HG03520 (cell line): Measurements from ENCODE around the gene PCNX1.

Experiments
- ATAC-seq: cut with Tn5 transposase; IDR thresholded peaks from one replicate; pipeline ENCODE4 v1.9.1; 2021; ENCODE audit warnings: mild to moderate bottlenecking, moderate library complexity; ENCODE audit not compliant: unreplicated experiment

PCNX1 gene

DNA sequence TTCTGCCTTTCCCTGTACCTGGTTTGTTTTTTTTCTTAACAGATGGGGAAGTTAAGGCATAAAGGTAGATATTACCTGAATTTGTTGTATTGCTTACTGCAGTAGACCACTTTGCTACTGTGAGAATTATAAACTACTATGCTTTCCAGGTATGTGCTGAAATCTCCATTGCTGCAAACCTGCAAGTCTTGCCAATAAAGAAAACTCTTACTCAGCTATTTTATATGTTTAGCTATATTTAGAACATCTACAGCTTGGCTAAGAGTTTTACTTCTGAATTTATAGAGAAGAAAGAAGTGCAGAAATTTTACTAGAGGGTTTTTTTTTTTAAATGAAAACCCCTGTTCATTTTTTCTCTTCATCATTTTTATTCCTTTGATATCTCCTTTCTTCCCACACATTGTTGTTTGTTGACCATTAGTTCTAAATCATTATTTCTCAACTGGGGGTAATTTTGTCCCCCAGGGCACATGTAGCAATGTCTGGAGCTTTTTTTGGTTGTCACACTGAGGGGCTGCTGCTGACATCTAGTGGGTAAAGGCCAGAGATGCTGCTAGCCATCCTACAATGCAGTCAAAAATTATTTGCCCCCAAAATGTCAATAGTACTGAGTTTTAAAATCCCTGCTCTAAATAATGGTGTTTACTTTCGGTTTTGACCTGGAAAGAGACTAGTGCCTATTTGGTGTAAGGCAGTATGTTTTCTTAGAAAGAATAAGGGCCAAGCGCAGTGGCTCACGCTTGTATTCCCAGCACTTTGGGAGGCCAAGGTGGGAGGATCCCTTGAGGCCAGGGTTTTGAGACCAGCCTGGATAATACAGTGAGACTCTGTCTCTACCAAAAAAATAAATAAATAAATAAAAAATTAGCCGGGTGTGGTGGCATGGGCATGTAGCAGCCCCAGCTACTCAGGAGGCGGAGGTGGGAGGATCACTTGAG, 48.6 kb downstream of the PCNX1 start:
- ATAC-seq, result no peak

DNA sequence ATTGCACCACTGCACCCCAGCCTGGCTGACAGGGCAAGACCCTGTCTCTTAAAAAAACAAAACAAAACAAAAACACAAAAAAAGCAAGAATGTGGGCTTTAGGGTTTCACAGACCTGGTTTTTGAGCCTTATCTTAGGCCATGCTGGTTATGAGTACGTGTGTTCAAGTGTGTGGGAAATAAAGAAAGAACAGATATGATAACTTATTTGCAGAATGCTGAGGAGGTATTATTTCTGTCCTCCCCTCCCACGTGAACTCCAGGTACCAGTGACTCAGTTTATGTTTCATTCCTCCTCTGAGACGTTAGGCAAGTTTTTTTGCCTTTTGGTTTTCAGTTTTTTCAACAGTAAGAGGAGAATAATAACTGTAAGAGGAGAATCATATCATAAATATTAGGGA, 49.3 kb downstream of the PCNX1 start:
- no peak for ATAC-seq

DNA sequence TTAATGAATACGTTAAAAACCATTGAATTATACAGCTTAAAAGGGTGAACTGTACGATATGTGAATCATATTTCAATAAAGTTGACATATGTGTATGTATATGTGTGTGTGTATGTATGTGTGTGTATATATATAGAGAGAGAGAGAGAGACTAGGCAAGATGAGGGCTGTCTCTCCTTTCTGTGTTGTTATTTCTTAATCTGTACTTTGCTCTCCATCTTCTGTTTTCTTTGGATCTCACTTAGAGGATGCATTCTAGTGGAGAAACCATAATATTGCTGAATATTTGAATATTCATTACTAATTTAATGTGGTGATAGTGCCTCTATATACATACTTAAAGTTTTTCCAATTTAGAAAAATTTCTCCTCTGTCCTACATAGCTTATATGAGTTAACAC, 50.5 kb downstream of the PCNX1 start:
- no peak for ATAC-seq

DNA sequence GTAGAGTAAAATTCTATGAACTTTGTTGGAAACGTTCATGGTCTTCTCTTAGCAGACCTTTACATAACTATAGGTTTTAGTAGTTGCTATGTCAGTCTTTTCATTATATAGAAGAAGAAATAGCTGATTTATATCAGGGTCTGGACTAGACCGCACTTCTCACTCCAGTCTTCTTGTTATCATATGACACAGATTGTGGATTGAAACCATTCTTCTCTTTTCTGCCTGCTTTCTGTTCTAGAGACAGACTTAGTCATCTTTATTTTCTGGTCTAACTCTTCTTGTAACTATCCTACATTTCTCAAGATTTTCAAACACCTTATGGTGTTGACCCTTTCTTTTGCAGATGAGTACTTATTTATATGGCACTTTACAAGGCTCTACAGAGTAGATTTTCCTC, 55.7 kb downstream of the PCNX1 start:
- no peak for ATAC-seq

DNA sequence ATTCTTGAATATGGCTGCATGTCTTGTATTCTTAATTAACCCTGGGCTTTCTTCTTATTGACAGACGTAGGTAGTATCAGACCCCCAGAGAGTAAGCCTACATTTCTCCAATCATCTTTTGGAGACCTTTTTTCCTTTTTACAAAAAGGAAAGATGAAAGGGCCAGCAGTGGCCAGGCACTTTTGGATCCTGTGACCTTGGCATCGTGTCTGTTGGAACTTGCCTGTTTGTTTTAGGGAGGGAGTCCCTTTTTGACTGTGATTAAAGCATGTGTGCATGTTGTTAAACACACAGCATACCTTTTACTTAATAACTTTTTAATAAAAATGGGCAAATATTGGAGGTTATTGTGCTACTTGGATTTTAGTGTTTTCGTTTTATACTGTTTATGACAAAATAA, 57.2 kb downstream of the PCNX1 start:
- ATAC-seq, result no peak

DNA sequence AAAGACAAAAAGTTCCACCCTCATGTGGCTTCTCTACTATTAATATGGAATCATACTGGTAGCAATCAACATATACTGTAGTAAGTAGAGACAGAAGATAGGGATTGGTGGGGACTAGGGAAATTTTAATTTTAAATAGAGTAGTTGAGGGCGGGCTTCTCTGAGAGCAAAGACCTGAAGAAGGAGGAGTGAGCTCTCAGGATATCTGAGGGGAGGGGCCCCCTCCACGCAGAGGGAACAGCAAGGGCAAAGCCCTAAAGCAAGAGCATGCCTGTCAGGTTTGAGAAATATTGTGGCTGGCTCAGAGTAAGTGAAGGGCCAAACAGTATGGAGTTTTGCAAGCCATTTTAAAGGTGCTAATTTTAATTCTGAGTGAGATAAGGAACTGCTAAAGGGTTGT, 64.3 kb downstream of the PCNX1 start:
- ATAC-seq, result no peak

DNA sequence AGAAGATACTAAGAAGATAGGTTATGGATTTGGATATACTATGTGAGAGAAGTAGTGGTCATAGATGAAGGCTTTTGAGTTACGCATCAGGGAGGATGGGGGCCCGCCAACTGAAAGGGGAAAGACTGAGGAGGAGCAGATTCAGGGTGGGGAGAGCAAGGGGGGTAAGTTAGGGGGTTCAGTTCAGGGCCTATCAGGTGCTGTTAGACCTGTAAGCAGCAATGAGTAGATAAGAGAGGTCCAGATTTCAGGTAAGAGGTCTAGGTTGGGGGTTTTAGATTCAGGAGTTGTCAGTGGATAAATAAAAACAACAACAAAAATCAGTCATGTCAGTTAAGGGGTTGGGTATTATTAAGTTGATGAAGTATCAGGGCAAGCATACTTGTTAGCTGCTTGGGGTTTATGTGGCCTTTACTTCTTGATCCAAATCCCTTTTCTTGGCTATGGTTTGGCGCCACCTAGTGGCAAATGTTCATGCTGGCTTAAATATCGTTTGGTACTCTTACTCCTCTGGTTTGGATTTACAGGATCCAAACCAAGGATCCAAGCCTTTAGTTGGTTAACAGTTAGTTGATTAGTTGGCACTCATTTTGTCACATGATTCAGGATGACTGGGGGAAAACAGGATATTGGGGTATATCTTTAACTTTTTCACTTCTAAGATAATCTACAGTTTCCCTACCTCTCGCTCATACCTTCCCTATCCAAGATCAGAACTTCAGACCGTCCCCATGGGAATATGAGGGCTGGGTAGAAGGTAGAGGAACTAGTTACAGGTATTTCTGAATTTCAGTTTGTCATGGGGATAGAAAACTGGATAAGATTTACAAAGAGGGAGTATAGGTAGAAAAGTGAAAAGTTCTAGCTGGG, 65.1 kb downstream of the PCNX1 start:
- no peak for ATAC-seq

DNA sequence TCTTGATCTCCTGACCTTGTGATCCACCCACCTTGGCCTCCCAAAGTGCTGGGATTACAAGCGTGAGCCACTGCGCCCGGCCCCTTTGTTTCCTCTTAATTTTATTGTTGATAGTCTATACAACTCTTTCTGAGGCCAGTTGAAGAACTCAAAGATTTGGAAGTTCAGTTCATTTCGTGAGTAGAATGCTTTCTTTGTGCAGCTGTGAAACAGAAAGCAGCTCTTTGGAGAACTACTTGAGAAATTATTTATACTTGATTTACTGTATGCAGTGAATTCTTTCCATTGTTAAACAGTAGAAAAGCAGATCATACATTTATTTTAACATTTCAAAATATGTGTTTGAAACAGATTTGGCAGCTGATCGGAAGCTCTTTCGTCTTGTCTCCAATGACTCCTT, 69.3 kb downstream of the PCNX1 start:
- no peak for ATAC-seq

DNA sequence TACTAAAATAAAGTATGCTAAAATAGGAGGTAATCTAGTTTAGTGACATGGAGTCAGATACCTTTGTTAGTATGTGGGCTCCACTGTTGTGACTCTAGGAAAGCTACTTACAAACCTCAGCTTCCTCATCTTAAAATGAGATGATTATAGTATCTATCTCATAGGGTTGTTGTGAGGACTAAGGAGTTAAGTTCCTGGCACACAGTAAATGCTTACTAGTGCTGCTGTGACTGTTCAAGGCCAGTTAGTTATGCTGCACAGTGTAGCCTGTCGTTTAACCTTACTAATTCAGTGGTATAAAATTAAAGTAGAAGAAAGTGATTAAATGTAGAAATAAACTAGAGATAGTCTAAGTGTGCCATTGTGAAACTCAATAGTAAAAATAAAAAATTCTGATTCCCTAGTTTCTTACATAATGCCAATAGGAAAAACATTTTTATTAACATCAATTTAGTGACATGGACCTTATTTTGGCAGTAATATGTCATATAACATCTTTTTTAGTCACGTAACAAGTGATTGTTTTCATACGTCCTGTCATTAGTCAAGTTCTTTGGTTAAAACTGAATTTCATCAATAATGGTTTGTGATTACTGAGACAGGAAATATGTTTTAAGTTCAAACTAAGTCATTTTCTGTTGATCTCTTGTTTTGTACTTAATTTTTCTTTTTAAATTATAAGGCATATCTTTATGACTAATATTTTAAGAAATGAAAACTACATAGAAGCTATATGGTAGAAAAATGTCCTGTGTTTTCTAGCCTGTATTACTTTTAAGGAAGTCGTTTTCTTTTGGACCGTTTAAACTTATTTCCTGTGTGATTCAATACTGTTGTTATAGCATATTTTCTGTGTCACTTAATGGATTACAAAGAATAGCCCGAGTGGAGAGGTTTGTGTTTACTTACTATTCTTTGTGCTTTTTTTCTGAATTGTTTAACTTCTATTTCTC, 74.0 kb downstream of the PCNX1 start:
- ATAC-seq, result no peak

DNA sequence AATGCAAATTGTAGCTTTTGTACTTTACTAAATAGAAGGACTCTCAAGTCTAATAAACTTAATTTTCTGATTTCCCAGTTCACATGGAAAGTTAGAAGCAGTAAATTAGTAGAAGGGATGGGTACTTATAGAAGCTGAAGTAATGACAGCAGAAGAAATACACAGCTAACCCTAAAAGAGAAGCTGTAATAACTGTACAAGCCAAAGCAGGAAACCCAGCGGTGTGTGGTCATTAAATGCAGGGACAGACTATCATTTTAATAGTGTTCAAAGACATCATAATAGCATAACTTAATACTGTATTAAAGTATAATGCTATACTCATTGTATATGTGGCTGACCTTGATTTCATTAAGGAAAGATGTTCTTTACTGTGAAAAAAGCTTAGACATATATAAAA, 74.9 kb downstream of the PCNX1 start:
- no peak for ATAC-seq

DNA sequence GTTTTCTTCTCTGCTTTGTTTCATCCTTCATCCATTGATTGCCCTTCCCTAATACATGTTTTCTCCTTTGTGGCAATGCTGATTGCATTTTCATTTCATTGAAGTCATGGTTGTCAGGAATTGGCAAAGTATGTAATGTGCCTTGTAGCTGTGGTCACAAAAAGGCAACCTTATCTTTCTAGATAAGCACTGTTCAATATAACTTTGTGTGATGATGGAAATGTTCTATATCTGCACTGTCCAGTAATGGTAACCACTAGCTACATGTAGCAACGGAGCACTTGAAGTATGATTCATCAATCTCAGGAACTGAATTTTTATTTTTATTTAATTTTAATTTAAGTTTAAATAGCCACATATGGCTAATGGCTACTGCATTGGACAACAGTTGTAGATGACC, 79.8 kb downstream of the PCNX1 start:
- ATAC-seq, result no peak

DNA sequence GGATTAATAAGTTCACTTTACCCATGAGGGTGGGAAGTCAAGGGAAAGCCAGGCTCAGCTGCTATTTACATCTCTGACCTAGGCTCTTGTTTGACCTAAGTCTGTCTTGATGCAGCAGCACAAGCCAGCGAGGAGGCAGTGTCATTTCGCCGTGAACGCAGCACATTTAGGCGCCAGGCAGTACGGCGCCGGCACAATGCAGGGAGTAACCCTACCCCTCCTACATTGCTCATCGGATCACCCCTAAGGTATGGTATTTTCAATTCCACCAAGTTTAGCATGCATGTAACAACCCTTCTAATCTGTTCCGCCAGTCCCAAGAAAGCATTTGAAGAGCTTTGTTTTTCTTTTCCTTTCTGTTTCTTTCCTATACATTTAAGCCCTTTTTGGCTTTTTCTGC, 81.2 kb downstream of the PCNX1 start:
- no peak for ATAC-seq

DNA sequence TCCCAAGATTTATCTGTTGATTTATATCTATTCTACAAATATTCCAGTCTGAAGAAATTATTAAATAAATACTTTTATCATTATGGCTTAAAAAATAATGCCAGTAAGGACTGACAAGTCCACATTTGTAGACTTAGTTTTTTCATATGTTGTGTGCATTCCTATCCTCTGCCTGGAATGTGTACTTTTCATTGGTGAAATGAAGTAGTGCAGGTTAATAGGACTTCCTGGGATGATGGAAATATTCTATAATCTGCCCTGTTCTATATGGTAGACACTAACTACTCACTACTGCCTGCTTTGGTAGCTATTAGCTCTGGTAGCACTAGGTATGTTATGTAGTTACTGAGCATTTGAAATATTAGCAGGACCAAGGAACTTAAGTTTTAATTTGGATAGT, 86.7 kb downstream of the PCNX1 start:
- ATAC-seq, result no peak

DNA sequence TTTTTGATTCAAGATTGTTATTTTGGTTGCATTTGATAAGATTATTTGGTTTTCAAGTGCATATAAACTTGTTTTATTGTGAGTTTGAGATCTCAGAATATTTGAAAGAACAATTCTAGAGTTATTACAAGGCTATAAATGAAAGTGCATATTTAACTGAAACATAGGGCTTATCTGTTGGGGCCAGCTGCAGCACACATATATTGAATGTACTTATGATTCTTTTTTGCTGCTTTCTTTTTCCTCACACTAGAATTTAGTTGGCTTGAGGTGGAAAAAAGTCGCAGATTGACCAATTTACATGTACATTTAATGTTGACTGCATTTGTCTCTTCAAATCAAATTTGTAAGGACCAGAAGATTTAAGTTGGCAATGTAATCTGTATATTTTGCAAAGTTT, 88.0 kb downstream of the PCNX1 start:
- ATAC-seq, result no peak

DNA sequence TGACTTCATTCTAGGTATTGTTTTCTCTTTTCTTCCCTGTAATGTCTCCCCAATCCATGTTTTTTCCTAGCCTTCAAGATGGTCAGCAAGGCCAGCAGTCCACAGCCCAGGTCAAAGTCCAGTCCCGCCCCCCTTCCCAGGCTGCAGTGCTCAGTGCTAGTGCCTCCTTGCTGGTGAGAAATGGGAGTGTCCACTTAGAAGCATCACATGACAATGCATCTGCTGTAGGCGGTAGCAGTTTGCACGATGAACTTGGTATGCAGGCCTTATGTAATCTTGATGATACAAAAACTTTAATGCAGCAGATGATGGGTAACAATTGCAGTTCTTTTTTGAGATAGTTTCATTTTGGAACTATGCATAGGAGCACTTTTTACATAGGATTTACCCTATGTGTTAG, 88.4 kb downstream of the PCNX1 start:
- ATAC-seq, result no peak

DNA sequence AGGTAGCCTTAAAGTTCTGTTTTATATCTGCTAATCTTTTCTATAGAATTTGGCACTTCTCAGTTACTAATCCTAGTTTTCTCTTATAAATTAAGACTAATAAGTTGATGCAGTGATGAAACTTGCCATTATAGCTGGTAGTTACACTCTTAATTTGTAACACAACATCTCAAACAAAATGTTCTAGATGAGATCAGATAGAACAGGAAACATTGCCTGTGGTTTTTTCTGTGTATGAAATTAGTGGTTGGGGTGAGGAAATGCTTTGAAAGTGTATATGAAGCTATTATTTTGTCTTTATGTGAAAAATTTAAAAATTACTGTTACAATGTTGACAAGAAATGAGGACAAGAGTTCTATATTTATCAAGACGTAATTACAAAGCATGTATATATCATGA, 91.9 kb downstream of the PCNX1 start:
- ATAC-seq, result no peak

DNA sequence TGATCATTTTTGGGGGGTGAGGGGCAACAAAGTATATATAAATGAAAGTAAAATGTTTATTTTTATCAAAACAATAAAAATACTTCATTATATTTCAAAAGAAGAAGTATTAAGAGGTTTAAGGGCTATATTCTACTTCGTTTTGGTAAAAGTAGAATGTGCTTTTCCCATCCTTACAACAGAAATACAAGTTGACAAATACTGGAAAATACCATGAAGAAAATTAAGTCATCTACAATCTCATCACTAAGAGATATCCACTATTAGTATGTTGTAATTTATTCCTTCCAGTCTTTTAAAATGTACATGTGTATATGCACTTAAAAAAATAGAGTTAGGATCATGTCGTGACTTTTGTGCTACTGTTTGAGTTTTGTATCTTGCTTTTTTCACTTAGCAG, 92.8 kb downstream of the PCNX1 start:
- ATAC-seq, result no peak

DNA sequence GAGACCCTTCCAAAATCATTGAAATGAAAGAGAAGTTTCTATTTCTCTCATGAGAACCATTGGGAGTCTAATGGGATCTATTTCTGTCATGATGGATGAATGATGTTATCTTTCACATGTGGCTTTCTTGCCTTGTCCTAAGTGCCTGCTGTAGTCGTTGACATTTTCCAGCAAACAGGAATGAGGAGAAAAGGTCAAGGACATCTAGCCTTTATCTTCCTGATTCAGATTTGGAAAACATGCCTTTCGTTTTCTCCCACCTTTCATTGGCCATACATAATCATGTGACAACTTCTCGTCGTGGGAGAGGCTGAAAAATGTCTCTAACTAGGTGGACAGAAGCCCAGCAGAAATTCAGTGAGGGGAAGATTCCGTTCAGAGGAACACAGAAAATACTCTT, 94.5 kb downstream of the PCNX1 start:
- no peak for ATAC-seq

DNA sequence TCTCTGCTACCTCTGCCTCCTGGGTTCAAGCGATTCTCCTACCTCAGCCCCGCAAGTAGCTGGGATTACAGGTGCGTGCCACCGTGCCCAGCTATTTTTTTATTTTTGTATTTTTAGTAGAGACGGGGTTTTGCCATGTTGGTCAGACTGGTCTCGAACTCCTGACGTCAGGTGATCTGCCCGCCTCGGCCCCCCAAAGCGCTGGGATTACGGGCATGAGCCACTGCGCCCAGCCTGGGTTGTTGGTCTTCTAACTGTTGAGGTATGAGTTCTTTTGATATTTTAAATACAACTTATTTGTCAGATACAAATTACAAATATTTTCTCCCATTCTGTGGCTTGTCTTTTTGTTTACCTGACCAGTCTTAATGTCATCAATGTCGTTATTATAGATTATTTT, 95.9 kb downstream of the PCNX1 start:
- no peak for ATAC-seq

DNA sequence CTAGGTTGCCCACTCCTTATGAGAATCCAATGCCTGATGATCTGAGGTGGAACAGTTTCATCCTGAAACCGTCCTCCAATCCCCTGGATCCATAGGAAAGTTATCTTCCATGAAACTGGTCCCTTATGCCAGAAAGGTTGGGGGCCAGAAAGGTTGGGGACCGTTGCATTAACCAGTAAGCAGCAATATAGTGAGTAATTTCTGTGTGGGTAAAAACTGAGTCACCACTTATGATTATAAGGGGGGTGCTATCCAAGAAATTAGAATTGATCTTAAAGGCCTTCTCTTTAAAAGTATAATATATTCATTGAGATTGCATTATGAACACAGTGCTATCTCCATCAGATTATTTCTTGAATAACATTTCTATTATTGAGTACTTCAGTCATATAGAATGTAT, 97.2 kb downstream of the PCNX1 start:
- no peak for ATAC-seq

DNA sequence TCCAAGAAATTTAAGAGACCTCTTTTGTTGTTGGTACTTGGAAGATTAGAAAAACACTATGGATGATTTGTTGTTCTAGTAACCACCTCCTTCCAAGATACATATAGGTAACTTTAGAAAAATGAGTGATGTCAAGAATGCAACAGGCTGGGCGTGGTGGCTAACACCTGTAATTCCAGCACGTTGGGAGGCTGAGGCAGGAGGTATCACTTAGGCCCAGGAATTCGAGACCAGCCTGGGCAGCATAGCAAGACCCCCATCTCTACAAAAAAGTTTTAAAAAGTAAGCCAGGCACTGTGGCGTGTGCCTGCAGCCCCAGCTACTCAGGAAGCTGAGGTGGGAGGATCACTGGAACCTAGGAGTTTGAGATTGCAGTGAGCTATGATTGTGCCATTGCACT, 97.8 kb downstream of the PCNX1 start:
- ATAC-seq, result no peak
